OCI-LY3 (cell line): Measurements from ENCODE around the gene DCTN5.

Experiments
- EZH2phosphoT487 ChIP-seq: fragments of 200-600 bp; shearing (Covaris generic); IDR thresholded peaks from 2 replicates; pipeline ENCODE4 v1.6.1; 2018; ENCODE audit warnings: antibody characterized with exemption, mixed run types, low read depth
- TF ChIP-seq, protein P1 (sequence below): fragments of 200-600, 300-600 bp; sonication (generic); IDR thresholded peaks from 2 replicates; pipeline ENCODE4 v1.5.1; 2014; ENCODE audit warnings: antibody characterized with exemption, low read length, low read depth

DNA sequence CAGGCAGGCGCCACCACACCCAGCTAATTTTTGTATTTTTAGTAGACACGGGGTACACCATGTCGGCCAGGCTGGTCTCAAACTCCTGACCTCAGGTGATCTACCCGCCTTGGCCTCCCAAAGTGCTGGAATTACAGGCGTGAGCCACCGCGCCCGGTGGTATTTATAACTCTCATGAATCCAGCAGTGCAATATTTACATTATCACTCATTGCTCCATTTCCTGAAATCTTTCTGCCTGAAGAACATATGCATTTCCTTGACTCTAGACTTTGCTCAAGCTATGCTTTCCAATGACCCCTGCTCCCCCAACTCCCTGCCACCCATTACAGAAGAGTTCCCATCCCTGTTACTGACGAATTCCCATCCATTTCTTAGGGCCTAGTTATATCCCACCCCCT is 25.5 kb upstream of the DCTN5 start:
- TF ChIP-seq, protein P1, sequence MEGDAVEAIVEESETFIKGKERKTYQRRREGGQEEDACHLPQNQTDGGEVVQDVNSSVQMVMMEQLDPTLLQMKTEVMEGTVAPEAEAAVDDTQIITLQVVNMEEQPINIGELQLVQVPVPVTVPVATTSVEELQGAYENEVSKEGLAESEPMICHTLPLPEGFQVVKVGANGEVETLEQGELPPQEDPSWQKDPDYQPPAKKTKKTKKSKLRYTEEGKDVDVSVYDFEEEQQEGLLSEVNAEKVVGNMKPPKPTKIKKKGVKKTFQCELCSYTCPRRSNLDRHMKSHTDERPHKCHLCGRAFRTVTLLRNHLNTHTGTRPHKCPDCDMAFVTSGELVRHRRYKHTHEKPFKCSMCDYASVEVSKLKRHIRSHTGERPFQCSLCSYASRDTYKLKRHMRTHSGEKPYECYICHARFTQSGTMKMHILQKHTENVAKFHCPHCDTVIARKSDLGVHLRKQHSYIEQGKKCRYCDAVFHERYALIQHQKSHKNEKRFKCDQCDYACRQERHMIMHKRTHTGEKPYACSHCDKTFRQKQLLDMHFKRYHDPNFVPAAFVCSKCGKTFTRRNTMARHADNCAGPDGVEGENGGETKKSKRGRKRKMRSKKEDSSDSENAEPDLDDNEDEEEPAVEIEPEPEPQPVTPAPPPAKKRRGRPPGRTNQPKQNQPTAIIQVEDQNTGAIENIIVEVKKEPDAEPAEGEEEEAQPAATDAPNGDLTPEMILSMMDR: no peak
- TF ChIP-seq EZH2phosphoT487: no peak
